ENCODE data around the gene NXNL2. TPM values are rescaled to one million over a fixed set of nuclear protein-coding genes. Genes with fewer than 3 reads are reported as not detected.

Gene NXNL2
- total RNA-seq (ENCODE audit: low replicate concordance) = 0.74 and 1.1 TPM in 2 replicates

- DNase-seq (ENCODE audit: low read depth) = peak; percentile 78
- no peak for TF ChIP-seq CTCF (IDR thresholded peaks at IDR 0.05; ENCODE audit: insufficient read depth, low read length)
- H3K4me3 ChIP-seq (ENCODE audit: low read depth, low read length) = peak within 1 kb of the TSS; percentile 74
Measured at GRCh38 chr9:88534456-88535225, at the start of gene NXNL2. Gene NXNL2 (plus strand): TSS chr9:88535178. CDS start chr9:88535435, 257 bp downstream.

DNA sequence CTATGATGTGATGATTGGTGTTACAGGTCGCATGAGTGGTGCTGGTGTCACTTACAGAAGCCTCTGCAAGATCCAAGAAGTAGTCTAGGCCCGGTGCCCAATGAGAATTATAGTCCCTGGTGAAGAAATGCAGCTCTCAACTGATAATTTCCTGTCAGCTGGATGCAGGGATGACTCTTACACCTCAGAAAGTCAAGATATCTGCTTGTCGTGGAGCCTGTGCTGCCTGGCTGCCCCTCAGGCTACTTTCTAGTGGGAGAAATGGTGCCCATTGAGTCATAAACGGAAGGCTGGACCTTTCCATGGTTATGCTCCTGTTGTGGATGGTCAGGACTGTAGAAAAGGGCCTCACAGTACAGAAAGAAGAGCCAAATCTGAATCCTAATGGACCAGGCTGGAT is 46.8 kb upstream of the NXNL2 start:
- TF ChIP-seq CTCF (IDR thresholded peaks at IDR 0.05; ENCODE audit: insufficient read depth, low read length) = no peak
- H3K4me3 ChIP-seq (ENCODE audit: low read depth, low read length) = no peak overlapping the region
- no peak for DNase-seq (ENCODE audit: low read depth)

DNA sequence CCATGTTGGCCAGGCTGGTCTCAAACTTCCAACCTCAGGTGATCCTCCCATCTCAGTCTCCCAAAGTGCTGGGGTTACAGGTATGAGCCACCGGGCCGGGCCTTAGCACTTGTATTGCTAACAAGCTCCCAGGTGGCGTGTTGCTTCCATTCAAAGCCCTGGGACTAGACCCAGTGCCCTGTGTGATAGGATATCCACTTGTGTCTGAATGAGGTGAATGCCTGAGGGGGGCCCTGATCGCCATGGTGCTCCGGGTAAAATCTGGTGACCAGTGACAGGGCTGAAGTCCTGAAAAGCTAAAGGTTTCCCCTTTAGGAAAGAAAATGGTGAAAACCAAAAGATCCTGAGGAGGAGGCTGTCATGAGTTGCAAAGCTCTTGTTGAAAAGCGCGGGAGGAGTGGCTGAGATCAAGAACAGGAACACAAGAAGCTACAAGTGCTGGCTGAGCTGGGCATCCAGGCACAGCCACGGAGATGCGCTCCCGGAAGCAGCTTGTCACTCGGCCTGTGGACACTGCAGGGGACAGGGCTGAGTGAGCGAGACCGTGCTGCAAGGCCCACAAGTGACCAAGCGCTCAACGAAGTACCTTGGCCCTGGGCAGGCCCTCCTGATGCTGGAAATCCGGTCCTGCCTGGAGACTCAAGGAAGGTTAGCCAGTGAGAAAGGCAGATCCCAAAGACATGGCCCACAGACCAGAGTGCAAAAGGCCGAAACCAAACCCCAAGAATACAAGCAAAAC is 39.8 kb upstream of the NXNL2 start:
- DNase-seq (ENCODE audit: low read depth) = no peak
- no peak for TF ChIP-seq CTCF (IDR thresholded peaks at IDR 0.05; ENCODE audit: insufficient read depth, low read length)
- no peak overlapping the region for H3K4me3 ChIP-seq (ENCODE audit: low read depth, low read length)

DNA sequence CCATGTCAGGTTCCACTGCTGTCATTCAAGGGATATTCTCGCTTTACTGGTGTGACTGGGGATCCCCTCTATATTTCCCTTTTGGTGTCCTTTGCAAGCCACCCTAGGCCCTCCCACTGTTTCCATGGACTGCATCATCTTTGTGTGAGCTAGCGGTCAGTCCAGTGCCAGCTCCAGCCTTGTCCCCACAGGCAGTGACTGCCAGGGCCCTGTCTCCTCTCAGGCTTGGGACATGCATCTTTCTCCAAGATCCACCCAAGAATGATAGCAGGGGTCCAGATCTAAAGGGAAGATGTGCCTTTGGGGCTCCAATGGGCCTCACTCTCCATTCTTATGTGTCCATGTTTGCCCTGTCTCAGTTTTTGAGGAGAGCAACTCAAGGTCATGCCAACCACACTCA is 37.8 kb upstream of the NXNL2 start:
- no peak for DNase-seq (ENCODE audit: low read depth)
- no peak for TF ChIP-seq CTCF (IDR thresholded peaks at IDR 0.05; ENCODE audit: insufficient read depth, low read length)

GRCh38 chr9:88498880-88499279 is 36.1 kb upstream of the NXNL2 start:
- no peak overlapping the region for H3K4me3 ChIP-seq (ENCODE audit: low read depth, low read length)
- TF ChIP-seq CTCF (IDR thresholded peaks at IDR 0.05; ENCODE audit: insufficient read depth, low read length) = no peak
- no peak for DNase-seq (ENCODE audit: low read depth)

More for the DNA sequence above, 37.8 kb upstream of the NXNL2 start:
- H3K4me3 ChIP-seq (ENCODE audit: low read depth, low read length) = no peak overlapping the region

DNA sequence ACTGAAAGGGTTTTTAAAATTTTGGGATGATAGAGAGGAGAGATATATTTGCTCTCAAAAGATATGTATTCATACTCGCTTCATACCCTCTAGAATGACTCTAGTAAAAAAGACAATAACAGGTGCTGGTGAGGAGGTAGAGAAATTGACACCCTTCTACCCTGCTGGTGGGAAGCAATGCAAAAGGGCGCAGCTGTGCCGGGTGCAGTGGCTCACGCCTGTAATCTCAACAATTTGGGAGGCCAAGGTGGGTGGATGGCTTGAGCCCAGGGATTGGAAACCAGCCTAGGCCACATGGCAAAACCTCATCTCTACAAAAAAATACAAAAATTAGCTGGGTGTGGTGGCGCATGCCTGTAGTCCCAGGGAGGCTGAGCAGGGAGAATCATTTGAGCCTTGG is 33.9 kb upstream of the NXNL2 start:
- TF ChIP-seq CTCF (IDR thresholded peaks at IDR 0.05; ENCODE audit: insufficient read depth, low read length) = no peak
- H3K4me3 ChIP-seq (ENCODE audit: low read depth, low read length) = no peak overlapping the region
- no peak for DNase-seq (ENCODE audit: low read depth)
